Dedifferentiated amniotic fluid mesenchymal stem cell (primary cell): Measurements from ENCODE around the gene AP4B1.
"Not testable (repeated sequence)": the region's sequence is repeated elsewhere in the genome, so short reads cannot be mapped to it uniquely, and the experiment has no call there.

Experiments
- DNase-seq: peaks from one replicate; pipeline ENCODE4 v3.0.0-alpha.2; 2016; ENCODE audit errors: extremely low spot score

AP4B1 gene

GRCh38 chr1:113904674-113905434 is at the start of gene AP4B1, which contains the start of gene DCLRE1B:
Gene AP4B1 (minus strand): TSS chr1:113904799. CDS start chr1:113904717, 82 bp downstream.
Gene DCLRE1B (plus strand): TSS chr1:113905326. CDS start chr1:113905587, 261 bp downstream.
- peak; percentile 100 for DNase-seq

GRCh38 chr1:113951719-113952118 is 47.1 kb upstream of the AP4B1 start:
- no peak for DNase-seq

GRCh38 chr1:113950908-113951307 is 46.3 kb upstream of the AP4B1 start:
- no peak for DNase-seq

- DNase-seq: no peak
Measured at GRCh38 chr1:113949007-113949406, 44.4 kb upstream of the AP4B1 start.

- DNase-seq: not testable (repeated sequence)
Measured at GRCh38 chr1:113948151-113948550, 43.6 kb upstream of the AP4B1 start.

- no peak for DNase-seq
Measured at GRCh38 chr1:113947388-113948107, 42.9 kb upstream of the AP4B1 start.

GRCh38 chr1:113946678-113947387 is 42.2 kb upstream of the AP4B1 start:
- no peak for DNase-seq

- DNase-seq: no peak
Measured at GRCh38 chr1:113946112-113946511, 41.5 kb upstream of the AP4B1 start.

- no peak for DNase-seq
Measured at GRCh38 chr1:113945329-113945728, 40.7 kb upstream of the AP4B1 start.

- no peak for DNase-seq
Measured at GRCh38 chr1:113943028-113943811, 38.6 kb upstream of the AP4B1 start.

- no peak for DNase-seq
Measured at GRCh38 chr1:113942527-113942926, 37.9 kb upstream of the AP4B1 start.

GRCh38 chr1:113941245-113941559 is 36.6 kb upstream of the AP4B1 start:
- DNase-seq: no peak

GRCh38 chr1:113940365-113941244 is 36.0 kb upstream of the AP4B1 start:
- no peak for DNase-seq

GRCh38 chr1:113938192-113938591 is 33.6 kb upstream of the AP4B1 start:
- no peak for DNase-seq

- DNase-seq: no peak
Measured at GRCh38 chr1:113937146-113937545, 32.5 kb upstream of the AP4B1 start.

GRCh38 chr1:113935970-113936369 is 31.4 kb upstream of the AP4B1 start:
- no peak for DNase-seq

- no peak for DNase-seq
Measured at GRCh38 chr1:113935176-113935575, 30.6 kb upstream of the AP4B1 start.

- DNase-seq: no peak
Measured at GRCh38 chr1:113934511-113935055, 30.0 kb upstream of the AP4B1 start.

GRCh38 chr1:113934006-113934405 is 29.4 kb upstream of the AP4B1 start:
- no peak for DNase-seq

GRCh38 chr1:113931451-113931851 is 26.9 kb upstream of the AP4B1 start:
- peak; percentile 24 for DNase-seq
